ENCODE data around the gene DDRGK1. TPM values are rescaled to one million over a fixed set of nuclear protein-coding genes. Genes with fewer than 3 reads are reported as not detected.
A peak's percentile ranks its signal among the peaks of the same experiment; 100 is the strongest.

Gene DDRGK1
- 52.0 TPM for total RNA-seq (2013)
- polyA plus RNA-seq (10 to 100 TPM; 39.9 to 42.7 (median 42.6) TPM), polyA minus RNA-seq (15.9 and 23.1 TPM in 2 replicates), total RNA-seq (2.6 to 29.3 (median 18.8) reads per million in 11 experiments)

GRCh38 chr20:3204124-3204794 lies at the start of gene DDRGK1:
DDRGK1 (minus strand) TSS chr20:3204682; CDS start chr20:3204627, 55 bp downstream.
- Histone ChIP-seq H3K36me3 (replicated peaks in 1 of 2; ENCODE audit: control insufficient read depth in 1 of 2, insufficient read depth in 2 of 2, low read length in 2 of 2) (peaks cover 15 to 24% of the 10 kb centered on the region in 2 donors), H3K4me2 (replicated peaks; ENCODE audit: extremely low read depth, low read length, poor library complexity, severe bottlenecking) (peak within 1 kb of the TSS; percentile 96), H3K4me1 (ENCODE audit: control insufficient read depth in 1 of 2, insufficient read depth in 2 of 2, low read length in 2 of 2) (peaks cover 19 to 23% of the 10 kb centered on the region in 2 donors), H3K9me3 (replicated peaks in 1 of 2; ENCODE audit: control insufficient read depth in 1 of 2, insufficient read depth in 1 of 2, low read length in 2 of 2) (no peaks in the 10 kb centered on the region), H4K20me1 (ENCODE audit: insufficient read depth, low read length) (no peaks in the 10 kb centered on the region), H3K4me3 (replicated peaks in 1 of 3; ENCODE audit: low read depth in 2 of 3, low read length in 3 of 3) (peak within 1 kb of the TSS; percentile 78 to 98 (median 79)), H3K79me2 (ENCODE audit: insufficient read depth, low read length) (peaks cover 25% of the 10 kb centered on the region), H3K9ac (ENCODE audit: insufficient read depth, low read length, poor library complexity, severe bottlenecking) (peak within 1 kb of the TSS; percentile 76), H2AFZ (ENCODE audit: insufficient read depth, low read depth, low read length, poor library complexity, severe bottlenecking) (peak within 1 kb of the TSS; percentile 96), H3K27ac (ENCODE audit: low read depth in 1 of 2, low read length in 2 of 2) (peak within 1 kb of the TSS; percentile 14 to 79), H3K27me3 (ENCODE audit: control insufficient read depth in 2 of 2, insufficient read depth in 2 of 2, low read length in 2 of 2) (no peaks in the 10 kb centered on the region)
- Mint-ChIP-seq H3K27ac (peak within 1 kb of the TSS; percentile 55 to 94 (median 89)), H3K9me3 (peaks cover 0 to 2% (median 0%) of the 10 kb centered on the region in 7 donors), H3K4me1 (peaks cover 20% of the 10 kb centered on the region), H3K36me3 (peaks cover 22 to 37% of the 10 kb centered on the region in 2 donors), H3K27me3 (ENCODE audit: low read depth in 3 of 3) (peaks cover 0 to 2% (median 0%) of the 10 kb centered on the region in 3 donors), H3K4me3 (peak within 1 kb of the TSS; percentile 96 to 97)
- TF ChIP-seq, protein P1, sequence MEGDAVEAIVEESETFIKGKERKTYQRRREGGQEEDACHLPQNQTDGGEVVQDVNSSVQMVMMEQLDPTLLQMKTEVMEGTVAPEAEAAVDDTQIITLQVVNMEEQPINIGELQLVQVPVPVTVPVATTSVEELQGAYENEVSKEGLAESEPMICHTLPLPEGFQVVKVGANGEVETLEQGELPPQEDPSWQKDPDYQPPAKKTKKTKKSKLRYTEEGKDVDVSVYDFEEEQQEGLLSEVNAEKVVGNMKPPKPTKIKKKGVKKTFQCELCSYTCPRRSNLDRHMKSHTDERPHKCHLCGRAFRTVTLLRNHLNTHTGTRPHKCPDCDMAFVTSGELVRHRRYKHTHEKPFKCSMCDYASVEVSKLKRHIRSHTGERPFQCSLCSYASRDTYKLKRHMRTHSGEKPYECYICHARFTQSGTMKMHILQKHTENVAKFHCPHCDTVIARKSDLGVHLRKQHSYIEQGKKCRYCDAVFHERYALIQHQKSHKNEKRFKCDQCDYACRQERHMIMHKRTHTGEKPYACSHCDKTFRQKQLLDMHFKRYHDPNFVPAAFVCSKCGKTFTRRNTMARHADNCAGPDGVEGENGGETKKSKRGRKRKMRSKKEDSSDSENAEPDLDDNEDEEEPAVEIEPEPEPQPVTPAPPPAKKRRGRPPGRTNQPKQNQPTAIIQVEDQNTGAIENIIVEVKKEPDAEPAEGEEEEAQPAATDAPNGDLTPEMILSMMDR (IDR thresholded peaks at IDR 0.05): no peak
- DNase-seq: peak; percentile 78 to 83 (median 80)
- WGBS (ENCODE audit: insufficient coverage): 0% methylated on average over 41 of the region's 48 CpGs
- intact Hi-C loops (cut with micrococcal nuclease): loop anchor here in 1 of 2 donors (2.0 to 5.0 kb wide), 2 partner anchors 45 to 157 kb away; partner anchors contain the start of genes FASTKD5, MRPS26 and UBOX5

GRCh38 chr20:3251806-3252205 lies 47.3 kb upstream of the DDRGK1 start:
- no peak for DNase-seq
- peaks cover 49 to 66% of the 10 kb centered on the region in 2 donors for H3K36me3 ChIP-seq (replicated peaks in 1 of 2; ENCODE audit: control insufficient read depth in 1 of 2, insufficient read depth in 2 of 2, low read length in 2 of 2)
- H3K27ac ChIP-seq (ENCODE audit: low read depth in 1 of 2, low read length in 2 of 2): no peak overlapping the region
- H3K9ac ChIP-seq (ENCODE audit: insufficient read depth, low read length, poor library complexity, severe bottlenecking): no peak overlapping the region
- Mint-ChIP-seq H3K27me3 (ENCODE audit: low read depth in 3 of 3) (peaks cover 36 to 42% (median 37%) of the 10 kb centered on the region in 3 donors), H3K4me3 (no peak overlapping the region), H3K36me3 (peaks cover 61 to 71% of the 10 kb centered on the region in 2 donors), H3K4me1 (peaks cover 12% of the 10 kb centered on the region), H3K9me3 (peaks cover 0 to 8% (median 0%) of the 10 kb centered on the region in 7 donors), H3K27ac (no peak overlapping the region)
- peaks cover 16 to 41% of the 10 kb centered on the region in 2 donors for H3K27me3 ChIP-seq (ENCODE audit: control insufficient read depth in 2 of 2, insufficient read depth in 2 of 2, low read length in 2 of 2)
- WGBS (ENCODE audit: insufficient coverage): 93% methylated on average over 8 of the region's 8 CpGs
- TF ChIP-seq, protein P1 (IDR thresholded peaks at IDR 0.05): no peak
- H3K9me3 ChIP-seq (replicated peaks in 1 of 2; ENCODE audit: control insufficient read depth in 1 of 2, insufficient read depth in 1 of 2, low read length in 2 of 2): peaks cover 0 to 14% of the 10 kb centered on the region in 2 donors
- intact Hi-C loops (cut with micrococcal nuclease): no loop called here
- H2AFZ ChIP-seq (ENCODE audit: insufficient read depth, low read depth, low read length, poor library complexity, severe bottlenecking): no peak overlapping the region
- peaks cover 9% of the 10 kb centered on the region for H4K20me1 ChIP-seq (ENCODE audit: insufficient read depth, low read length)
- no peaks in the 10 kb centered on the region for H3K79me2 ChIP-seq (ENCODE audit: insufficient read depth, low read length)
- peaks cover 8 to 9% of the 10 kb centered on the region in 2 donors for H3K4me1 ChIP-seq (ENCODE audit: control insufficient read depth in 1 of 2, insufficient read depth in 2 of 2, low read length in 2 of 2)
- H3K4me3 ChIP-seq (replicated peaks in 1 of 3; ENCODE audit: low read depth in 2 of 3, low read length in 3 of 3): no peak overlapping the region
- H3K4me2 ChIP-seq (replicated peaks; ENCODE audit: extremely low read depth, low read length, poor library complexity, severe bottlenecking): no peak overlapping the region
